ENCODE measurements around the gene ALCAM. TPM values are rescaled to one million over a fixed set of nuclear protein-coding genes. Genes with fewer than 3 reads are reported as not detected.

ALCAM gene
- polyA plus RNA-seq, 3 donors = 2.9 to 14.6 (median 3.6) TPM

GRCh38 chr3:105622169-105622568 is 255.5 kb downstream of the ALCAM start:
- no peak overlapping the region for H3K27ac ChIP-seq (ENCODE audit: low read depth, low read length)

Measured in adipose tissue (tissue), 3 donors.